GM19238 (cell line): Measurements from ENCODE around the gene PHYHD1.

Experiments used
- DNase-seq: peaks from one replicate; pipeline ENCODE4 v3.0.0; 2011; ENCODE audit warnings: low spot score; ENCODE audit not compliant: insufficient read length

The PHYHD1 gene

GRCh38 chr9:128969491-128969890 lies 48.7 kb downstream of the PHYHD1 start:
- DNase-seq, result no peak

GRCh38 chr9:128972956-128973355 lies 52.2 kb downstream of the PHYHD1 start:
- no peak for DNase-seq

- no peak for DNase-seq
Measured at GRCh38 chr9:128979111-128979510, 58.3 kb downstream of the PHYHD1 start.

- no peak for DNase-seq
Measured at GRCh38 chr9:128983536-128983935, 62.8 kb downstream of the PHYHD1 start.

- no peak for DNase-seq
Measured at GRCh38 chr9:128986671-128987070, 65.9 kb downstream of the PHYHD1 start.

GRCh38 chr9:128987805-128988204 lies 67.0 kb downstream of the PHYHD1 start:
- no peak for DNase-seq
